HG03280 (cell line): Measurements from ENCODE around the gene CLEC2B.
A peak's percentile ranks its signal among the peaks of the same experiment; 100 is the strongest.

Experiments used
- ATAC-seq: cut with Tn5 transposase; IDR thresholded peaks from one replicate; pipeline ENCODE4 v1.9.1; 2021; ENCODE audit warnings: mild to moderate bottlenecking, moderate library complexity; ENCODE audit not compliant: unreplicated experiment

Gene CLEC2B

DNA sequence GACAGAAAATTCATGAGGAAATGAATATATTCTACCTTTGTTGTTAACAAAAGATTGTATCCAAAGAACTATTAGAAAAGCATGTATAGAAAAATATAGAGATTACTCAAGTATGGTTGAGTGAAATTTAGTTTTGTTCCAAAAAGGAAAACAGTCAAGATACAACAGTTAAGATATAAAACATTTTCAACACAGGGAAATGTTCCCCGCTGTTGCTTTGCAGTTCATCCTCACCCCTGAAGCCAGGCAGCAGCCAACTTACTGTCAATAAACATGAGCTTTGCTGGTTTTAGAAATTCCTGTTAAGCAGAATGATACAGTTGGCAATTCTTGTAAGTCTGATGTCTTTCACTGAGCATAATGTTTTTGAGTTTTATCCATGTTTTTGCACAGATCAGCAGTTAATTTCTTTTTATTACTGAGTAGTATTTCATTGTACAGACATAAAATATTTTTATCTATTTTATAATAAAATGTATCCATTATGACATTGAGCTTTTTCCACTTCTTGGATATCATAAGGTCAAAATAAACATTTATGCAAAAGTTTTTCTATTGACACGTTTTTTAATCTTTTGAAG, 1.2 kb upstream of the CLEC2B start:
- no peak for ATAC-seq

- ATAC-seq, result no peak
These were observed 225 bp downstream of the CLEC2B start for GRCh38 chr12:9868951-9869306.

- ATAC-seq, result no peak
These were observed 798 bp downstream of the CLEC2B start for GRCh38 chr12:9868311-9868801.

- no peak for ATAC-seq
These were observed 1.6 kb downstream of the CLEC2B start for GRCh38 chr12:9867531-9867930.

DNA sequence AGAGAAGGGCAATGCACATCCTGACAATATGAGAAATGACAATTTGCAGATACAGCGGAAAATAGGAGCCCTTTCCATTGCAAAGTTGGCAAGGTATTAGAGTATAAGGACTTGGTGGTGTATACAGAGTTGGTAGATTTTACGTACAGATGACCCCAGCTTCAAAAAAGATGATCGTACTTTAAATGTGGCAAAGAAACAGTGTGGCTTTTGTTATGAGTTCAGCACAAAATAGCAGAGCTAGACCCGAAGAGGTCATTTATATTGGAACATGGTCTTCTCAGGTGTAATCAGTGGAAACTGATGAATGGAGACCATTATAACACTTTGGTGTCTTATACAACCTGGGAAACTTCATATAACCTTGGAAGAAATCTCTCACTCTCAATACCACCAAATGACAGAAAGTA, 2.3 kb downstream of the CLEC2B start:
- no peak for ATAC-seq

DNA sequence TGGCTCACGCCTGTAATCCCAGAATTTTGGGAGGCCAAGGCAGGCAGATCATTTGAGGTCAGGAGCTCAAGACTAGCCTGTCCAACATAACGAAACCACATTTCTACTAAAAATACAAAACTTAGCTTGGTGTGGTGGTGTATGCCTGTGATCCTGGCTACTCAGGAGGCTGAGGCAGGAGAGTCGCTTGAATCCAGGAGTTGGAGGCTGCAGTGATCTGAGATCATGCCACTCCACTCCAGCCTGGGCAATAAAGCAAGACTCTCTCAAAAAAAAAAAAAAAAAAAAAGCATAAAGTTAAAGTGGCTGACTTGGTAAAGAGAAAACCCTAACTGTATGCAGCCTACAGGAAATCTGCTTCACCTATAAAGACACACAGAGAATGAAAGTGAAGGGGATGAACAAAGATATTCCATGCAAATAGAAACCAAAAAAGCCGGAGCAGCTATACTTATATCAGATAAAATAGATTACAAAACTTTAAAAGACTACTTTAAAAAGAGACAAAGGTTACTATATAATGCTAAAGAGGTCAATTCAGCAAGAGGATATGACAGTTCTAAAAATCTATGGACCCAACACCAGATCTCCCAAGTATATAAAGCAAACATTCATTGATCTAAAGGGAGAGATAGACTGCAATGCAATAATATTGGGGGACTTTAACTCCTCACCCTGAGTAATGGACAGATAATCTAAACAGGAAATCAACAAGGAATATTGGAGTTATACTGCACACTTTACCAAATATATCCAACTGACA, 4.1 kb downstream of the CLEC2B start:
- no peak for ATAC-seq

DNA sequence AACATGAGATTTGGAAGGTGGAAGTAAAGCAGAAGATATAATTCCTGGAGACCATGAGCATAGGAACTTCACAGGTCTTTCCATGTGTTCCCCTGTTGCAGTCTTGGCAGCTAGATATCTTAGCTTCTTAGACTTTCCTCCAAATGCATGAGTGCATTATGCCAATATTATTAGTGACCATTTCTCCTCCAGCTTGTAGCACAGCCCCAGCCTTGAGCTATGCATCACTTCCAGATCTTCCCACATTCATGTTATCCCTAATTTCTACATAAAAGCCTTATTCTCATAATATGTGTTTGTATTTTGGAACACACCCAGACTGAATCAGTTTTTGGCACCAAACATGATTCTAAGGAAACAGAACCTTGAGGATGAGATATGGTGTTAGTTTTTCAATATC, 11.0 kb downstream of the CLEC2B start:
- ATAC-seq, result no peak

DNA sequence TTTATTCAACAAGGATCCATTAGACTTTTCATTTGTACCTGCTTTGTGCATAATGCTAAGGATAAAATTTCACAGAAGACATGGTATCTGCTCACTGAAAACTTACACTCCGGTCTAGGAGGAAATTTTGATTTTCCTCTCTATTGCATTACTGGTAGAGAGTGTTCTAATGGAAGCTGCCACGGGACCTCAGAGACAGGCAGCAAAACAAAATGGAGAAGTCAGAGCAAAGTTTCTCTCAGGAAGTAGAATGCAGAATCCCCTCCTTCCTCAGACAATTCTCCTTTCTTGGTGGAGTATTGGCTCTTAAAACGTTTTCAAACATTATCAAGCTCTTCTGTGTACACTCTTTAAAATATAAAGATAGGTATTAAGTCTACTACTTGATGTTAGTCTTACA, 12.3 kb downstream of the CLEC2B start:
- ATAC-seq, result no peak

- no peak for ATAC-seq
These were observed 13.0 kb downstream of the CLEC2B start for GRCh38 chr12:9856151-9856550.

DNA sequence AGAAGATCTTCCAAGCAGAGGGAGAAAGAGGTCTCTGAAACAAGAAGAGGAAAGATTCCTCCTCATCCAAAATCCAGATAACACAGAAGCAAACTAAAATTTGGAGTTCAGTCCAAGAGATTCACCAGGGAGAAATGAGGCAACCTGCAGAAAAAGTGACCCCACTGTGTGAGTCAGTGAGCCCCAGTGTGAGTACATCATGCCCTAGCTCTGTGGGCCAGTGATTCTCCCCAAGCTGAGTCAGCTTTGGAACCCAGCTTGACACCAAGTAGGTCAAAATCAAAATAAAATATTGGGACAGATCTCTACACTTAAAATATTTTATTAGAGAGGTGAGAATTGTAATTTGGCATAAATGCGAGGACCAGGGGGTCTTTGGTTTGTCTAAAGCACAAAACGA, 17.2 kb downstream of the CLEC2B start:
- no peak for ATAC-seq

DNA sequence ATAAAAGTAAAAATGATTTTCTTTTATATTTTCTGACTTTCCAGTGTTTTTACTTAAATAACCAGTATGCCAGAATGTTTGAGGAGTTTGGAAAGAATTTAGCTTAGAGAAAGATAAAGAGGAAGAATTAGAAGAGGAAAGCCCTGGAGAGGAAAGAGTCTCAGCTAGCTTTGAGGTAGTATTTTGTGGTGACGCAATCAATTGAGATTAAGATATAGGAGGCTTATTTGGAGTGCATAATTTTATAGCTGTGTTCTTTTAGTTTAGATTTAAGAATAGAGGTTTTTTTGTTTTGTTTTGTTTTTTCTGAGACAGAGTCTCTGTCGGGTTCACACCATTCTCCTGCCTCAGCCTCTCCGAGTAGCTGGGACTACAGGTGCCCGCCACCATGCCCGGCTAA, 18.1 kb downstream of the CLEC2B start:
- no peak for ATAC-seq

DNA sequence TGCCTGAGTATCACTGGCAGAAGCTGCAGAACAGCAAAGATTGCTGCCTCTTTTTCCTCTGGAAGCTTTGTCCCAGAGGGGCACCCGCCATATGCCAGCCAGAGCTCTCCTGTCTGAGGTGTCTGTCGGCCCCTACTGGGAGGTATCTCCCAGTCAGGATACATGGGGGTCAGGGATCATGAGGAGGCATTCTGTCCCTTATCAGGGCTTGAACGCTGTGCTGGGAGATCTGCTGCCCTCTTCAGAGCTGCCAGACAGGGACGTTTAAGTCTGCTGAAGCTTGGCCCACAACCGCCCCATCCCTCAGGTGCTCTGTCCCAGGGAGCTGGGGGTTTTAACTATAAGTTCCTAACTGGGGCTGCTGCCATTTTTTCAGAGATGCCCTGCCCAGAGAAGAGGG, 20.3 kb downstream of the CLEC2B start:
- ATAC-seq, result no peak

- no peak for ATAC-seq
These were observed 25.7 kb downstream of the CLEC2B start for GRCh38 chr12:9843407-9843806.

DNA sequence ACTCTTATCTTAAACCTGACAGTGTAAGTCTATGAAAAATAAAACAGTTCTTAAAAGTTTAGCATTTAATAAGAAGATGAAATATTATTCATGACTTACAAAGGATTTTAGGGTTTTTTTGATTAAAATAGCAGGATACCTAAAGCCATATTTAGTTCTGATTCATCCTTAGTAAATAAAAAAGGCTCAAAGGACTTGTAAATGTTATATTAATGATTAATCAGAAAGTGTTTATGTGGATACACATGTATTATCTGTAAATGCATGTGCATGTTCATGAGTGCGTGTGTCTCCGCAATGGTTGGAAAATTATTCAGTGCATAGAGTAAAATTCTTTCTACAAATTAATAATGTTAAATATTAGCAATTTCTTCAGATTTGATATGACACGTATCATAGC, 37.4 kb downstream of the CLEC2B start:
- ATAC-seq, result no peak

DNA sequence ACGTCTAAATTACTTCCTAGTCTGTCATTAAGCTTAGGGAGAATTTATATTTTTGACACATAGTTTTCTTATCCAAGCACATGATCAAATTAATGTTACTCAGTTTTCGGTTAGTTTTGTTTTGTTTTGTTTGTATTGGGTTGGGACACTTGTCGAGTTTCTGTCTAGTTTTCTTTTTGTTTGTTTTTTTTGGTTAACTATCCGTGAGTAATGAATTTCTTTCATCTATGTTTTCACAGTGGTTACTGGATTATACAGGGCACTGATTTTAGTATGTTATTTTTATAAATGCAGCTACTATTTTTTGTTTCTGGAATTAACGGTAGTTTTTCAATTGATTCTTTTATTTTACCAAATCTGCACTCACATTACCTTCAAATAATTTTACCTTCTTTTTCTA, 39.2 kb downstream of the CLEC2B start:
- no peak for ATAC-seq

DNA sequence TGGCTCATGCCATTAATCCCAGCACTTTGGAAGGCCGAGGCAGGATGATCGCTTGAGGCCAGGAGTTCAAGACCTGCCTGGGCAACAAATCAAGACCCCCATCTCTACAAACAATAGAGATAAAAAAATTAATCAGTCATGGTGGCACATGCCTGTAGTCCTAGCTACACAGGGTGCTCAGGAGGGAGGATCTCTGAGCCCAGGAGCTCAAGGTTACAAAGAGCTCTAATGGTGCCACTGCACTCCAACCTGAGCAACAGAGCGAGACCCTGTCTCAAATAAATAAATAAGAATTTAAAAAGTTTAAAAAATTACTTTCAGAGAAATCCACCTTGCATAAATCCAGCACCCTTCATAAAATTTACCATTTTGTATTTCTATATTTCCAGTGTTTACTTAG, 39.7 kb downstream of the CLEC2B start:
- no peak for ATAC-seq

- no peak for ATAC-seq
These were observed 41.8 kb downstream of the CLEC2B start, which contains the start of gene KLRF1 for GRCh38 chr12:9827209-9827888. KLRF1 (plus strand) TSS chr12:9827481; CDS start chr12:9827545, 64 bp downstream.

- no peak for ATAC-seq
These were observed 48.7 kb downstream of the CLEC2B start for GRCh38 chr12:9820281-9820930.

DNA sequence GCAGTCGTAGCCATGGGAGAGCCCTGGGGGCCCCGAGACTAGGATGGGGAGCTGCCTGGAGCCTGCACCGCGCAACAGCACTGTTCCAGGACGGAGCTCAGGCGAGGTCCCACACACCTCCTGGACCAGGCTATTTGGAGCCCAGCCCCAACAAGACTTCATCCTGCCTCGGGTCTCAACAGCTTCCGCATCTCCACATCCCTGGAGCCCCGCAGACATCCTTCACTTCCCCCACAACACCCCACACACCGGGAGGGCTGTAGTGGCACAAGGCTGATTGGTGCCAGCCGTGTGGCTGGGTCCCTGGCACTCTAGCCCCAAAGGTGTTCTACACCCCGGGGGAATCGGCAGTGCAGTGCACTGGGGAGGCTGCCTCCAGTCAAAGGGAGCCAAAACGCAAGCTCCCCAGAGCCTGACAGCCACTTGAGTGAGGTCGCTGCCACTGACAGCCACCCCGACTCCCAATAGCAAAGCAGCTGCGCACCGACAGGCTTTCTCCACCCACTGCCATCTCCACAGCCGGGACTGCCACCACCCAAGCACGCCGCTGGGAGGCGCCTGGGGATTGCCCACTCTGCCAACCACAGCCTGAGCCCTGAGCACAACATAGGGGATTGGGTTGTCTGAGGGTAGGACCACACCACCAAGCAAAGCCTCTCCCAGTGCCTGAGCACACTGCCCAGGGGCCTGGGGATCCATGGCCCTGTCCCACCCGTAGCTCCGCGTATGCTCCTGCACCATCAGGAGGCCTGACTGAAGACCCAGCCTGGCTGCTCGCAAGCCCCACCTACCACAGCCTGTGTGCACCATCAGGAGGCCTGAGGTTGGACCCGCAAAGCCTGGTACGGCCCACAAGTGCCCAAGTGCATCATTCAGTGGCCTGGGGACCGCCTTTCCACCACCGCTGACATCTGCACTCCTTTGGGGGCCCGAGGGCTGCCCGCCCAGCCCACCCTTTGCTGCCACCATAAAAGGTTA, 55.0 kb downstream of the CLEC2B start:
- peak; percentile 95 for ATAC-seq

- no peak for ATAC-seq
These were observed 57.5 kb downstream of the CLEC2B start for GRCh38 chr12:9811621-9812020.
